K562 (cell line): Measurements from ENCODE around the gene ATP13A2. TPM values are rescaled to one million over a fixed set of nuclear protein-coding genes. Genes with fewer than 3 reads are reported as not detected.
A peak's percentile ranks its signal among the peaks of the same experiment; 100 is the strongest.

Source experiments
- ATAC-seq: fragments of 200-7000 bp; cut with Tn5 transposase; 3 replicates; pipeline ENCODE4 v1.9.1; 2020; ENCODE audit warnings: moderate library complexity
- BruUV-seq: library from RNA; stranded (reverse); fragments of 400-500 nt; replicated peaks from 2 replicates; lab custom pipeline; 2021; lab: Mats Ljungman, UMichigan
- CTCF ChIA-PET: fragments of 300-600 bp; formaldehyde crosslinking; extraction: SDS; loops from one replicate; lab custom pipeline; 2021; ENCODE audit warnings: low intra/inter-chr PET ratio; lab: Yijun Ruan, JAX
- POLR2A ChIA-PET: fragments of 300-600, 350-650 bp; sonication (Branson Sonifier 250); formaldehyde crosslinking; extraction: SDS; loops from one replicate; lab custom pipeline; 2021; ENCODE audit warnings: antibody characterized with exemption, inconsistent platforms; lab: Yijun Ruan, JAX
- DNase-seq, 4 experiments: peaks; one replicate each; pipeline versions ENCODE4 v3.0.0 to v3.0.0-alpha.2; 2011 to 2018; ENCODE audit warnings: low spot score in 3 of 4, mixed read lengths in 3 of 4; ENCODE audit errors: extremely low read depth in 1 of 4
- FAIRE-seq: peaks from 2 replicates; lab custom pipeline; 2011; peaks lifted over from hg19 to GRCh38; lab: Jason Lieb, UNC
- H2AFZ ChIP-seq: 2 replicates; pipeline ENCODE4 v1.6.0; 2011; ENCODE audit warnings: low read depth, low read length, control low read depth, inconsistent platforms
- H3K27ac ChIP-seq: fragments of 200-600 bp; 3 replicates; pipeline ENCODE4 v1.8.0; 2011; ENCODE audit warnings: low read depth, mild to moderate bottlenecking, control low read depth, inconsistent platforms, low read length, moderate library complexity, mixed read lengths; ENCODE audit errors: extremely low read depth
- H3K27me3 ChIP-seq, 2 experiments: fragments of 300-600 bp in 1 of 2; 2 replicates in 1 of 2; 3 replicates in 1 of 2; pipeline versions ENCODE4 v1.6.0 to v1.8.0; 2011; ENCODE audit warnings: inconsistent platforms in 2 of 2, low read length in 2 of 2, mild to moderate bottlenecking in 1 of 2, mixed read lengths in 1 of 2, moderate library complexity in 1 of 2; ENCODE audit not compliant: control insufficient read depth in 2 of 2, insufficient read depth in 2 of 2
- H3K36me3 ChIP-seq: fragments of 300-600 bp; 3 replicates; pipeline ENCODE4 v1.8.0; 2011; ENCODE audit warnings: mild to moderate bottlenecking, low read length, inconsistent platforms; ENCODE audit not compliant: control insufficient read depth, insufficient read depth
- H3K4me1 ChIP-seq, 2 experiments: fragments of 200-600 bp in 1 of 2; replicated peaks in 1 of 2; 2 replicates in 1 of 2; 3 replicates in 1 of 2; pipeline versions ENCODE4 v1.5.1 to v1.8.0; 2011; ENCODE audit warnings: inconsistent platforms in 2 of 2, low read length in 2 of 2, mild to moderate bottlenecking in 1 of 2, mixed read lengths in 1 of 2, moderate library complexity in 1 of 2; ENCODE audit not compliant: control insufficient read depth in 2 of 2, insufficient read depth in 2 of 2
- H3K4me2 ChIP-seq: 2 replicates; pipeline ENCODE4 v1.6.1; 2011; ENCODE audit warnings: low read length, control low read depth, inconsistent platforms, mixed read lengths; ENCODE audit not compliant: insufficient read depth
- H3K4me3 ChIP-seq: fragments of 200-600 bp; sonication (generic), shearing (Covaris generic); 2 replicates; pipeline ENCODE4 v1.5.1; 2016; ENCODE audit warnings: control low read depth, inconsistent platforms
- H3K79me2 ChIP-seq: fragments of 200-600 bp; 3 replicates; pipeline ENCODE4 v1.8.0; 2011; ENCODE audit warnings: low read length, inconsistent platforms; ENCODE audit not compliant: control insufficient read depth, insufficient read depth
- H3K9ac ChIP-seq, 2 experiments: 2 replicates each; pipeline versions ENCODE4 v1.6.0 to v1.6.1; 2011; ENCODE audit warnings: low read depth in 2 of 2, low read length in 2 of 2, control low read depth in 1 of 2, inconsistent platforms in 1 of 2, mild to moderate bottlenecking in 1 of 2, mixed read lengths in 1 of 2; ENCODE audit not compliant: insufficient read depth in 1 of 2
- H3K9me1 ChIP-seq: one replicate; pipeline ENCODE4 v1.6.0; 2011; ENCODE audit warnings: inconsistent platforms, mild to moderate bottlenecking, low read length, moderate library complexity; ENCODE audit not compliant: control insufficient read depth, insufficient read depth
- H3K9me3 ChIP-seq: replicated peaks from 2 replicates; pipeline ENCODE4 v1.5.1; 2011; ENCODE audit warnings: low read depth, low read length, inconsistent platforms; ENCODE audit not compliant: control insufficient read depth, insufficient read depth
- H4K20me1 ChIP-seq: replicated peaks from 2 replicates; pipeline ENCODE4 v1.6.1; 2011; ENCODE audit warnings: low read length, inconsistent platforms, mixed read lengths; ENCODE audit not compliant: control insufficient read depth, insufficient read depth
- ARHGAP35 ChIP-seq: fragments of 450-650 bp; IDR thresholded peaks from 2 replicates; pipeline ENCODE4 v1.6.1; 2018; ENCODE audit not compliant: partially characterized antibody
- BRCA1 ChIP-seq, 2 experiments: fragments of 450-650 bp in 1 of 2; sonication (generic) in 1 of 2; formaldehyde crosslinking in 1 of 2; IDR thresholded peaks; 2 replicates each; pipeline versions ENCODE4 v1.5.0 to v1.6.1; 2017 to 2020; ENCODE audit warnings: mild to moderate bottlenecking in 1 of 2, missing genetic modification reagents in 1 of 2
- ELK1 ChIP-seq: sonication (generic); formaldehyde crosslinking; IDR thresholded peaks from 2 replicates; pipeline ENCODE4 v1.8.1; 2022; ENCODE audit warnings: missing genetic modification reagents
- ETS1 ChIP-seq: conservative IDR thresholded peaks from 2 replicates; pipeline ENCODE4 v1.6.1; 2011; ENCODE audit warnings: low read depth, mild to moderate bottlenecking, low read length; ENCODE audit not compliant: control insufficient read depth
- TARDBP ChIP-seq: fragments of 450-650 bp; IDR thresholded peaks from 2 replicates; pipeline ENCODE4 v1.6.1; 2016
- TFE3 ChIP-seq: fragments of 450-650 bp; formaldehyde crosslinking; IDR thresholded peaks from 2 replicates; pipeline ENCODE4 v1.4.0; 2020; ENCODE audit warnings: mild to moderate bottlenecking, mixed read lengths
- ZBTB9 ChIP-seq: fragments of 450-650 bp; formaldehyde crosslinking; IDR thresholded peaks from 2 replicates; pipeline ENCODE4 v1.4.0; 2020; ENCODE audit warnings: mild to moderate bottlenecking, moderate library complexity
- ZFX ChIP-seq: sonication (generic); formaldehyde crosslinking; IDR thresholded peaks from 2 replicates; pipeline ENCODE4 v1.8.0; 2022; ENCODE audit warnings: mild to moderate bottlenecking, missing genetic modification reagents, moderate library complexity
- ZNF184 ChIP-seq: sonication (generic); formaldehyde crosslinking; IDR thresholded peaks from 2 replicates; pipeline ENCODE4 v1.5.0; 2020; ENCODE audit warnings: missing genetic modification reagents
- WGBS: fragments of 100-300 bp; shearing (Covaris generic); methylation state at CpG from one replicate; pipeline ENCODE4 v1.1.6; 2016; ENCODE audit warnings: low coverage, mixed read lengths; ENCODE audit not compliant: insufficient coverage; ENCODE audit errors: missing lambda C conversion rate; 5-methylcytosine and 5-hydroxymethylcytosine counted together
- in situ Hi-C: fragments of 300-500 bp; cut with MboI; formaldehyde crosslinking; loops from 4 replicates; pipeline ENCODE4 v1.15.0; 2018; ENCODE audit warnings: inconsistent platforms, mixed read lengths
- intact Hi-C: fragments of 100-400 bp; cut with micrococcal nuclease; formaldehyde crosslinking; loops from 2 replicates; pipeline ENCODE4 v1.14.2; 2022
- polyA plus RNA-seq, 8 experiments: library from polyadenylated mRNA; depleted of rRNA in 4 of 8; stranded (reverse) in 5 of 8; unstranded in 3 of 8; fragments of >200 nt; fragmentation: Nextera tagmentation in 2 of 8; fragmentation: Illumina TruSeq in 1 of 8; extraction: Ambion mirVana in 2 of 8; extraction: Trizol in 1 of 8; gene quantifications; 2 replicates each; pipeline versions ENCODE4 v1.2.1 to v1.2.3, GENCODE V29; 2011 to 2014; ENCODE audit warnings: inconsistent platforms in 1 of 8, missing spikeins in 1 of 8
- total RNA-seq, 7 experiments: library from RNA; depleted of rRNA in 6 of 7; stranded (reverse); fragments of >200 nt in 6 of 7; fragmentation: Illumina TruSeq in 2 of 7; extraction: Trizol in 2 of 7; gene quantifications; 2 replicates each; pipeline versions ENCODE4 v1.2.1 to v1.2.3, GENCODE V29; 2011 to 2021; ENCODE audit warnings: low replicate concordance in 1 of 7

ATP13A2 gene
- total and polyA plus RNA-seq, 9 of the 15 experiments (the other 6 are each of a cell fraction or from before 2014, with no cell fraction given): 0.36 to 56.3 (median 16.3) TPM

- Histone ChIP-seq H2AFZ (no peak overlapping the region), H3K79me2 (no peaks in the 10 kb centered on the region), H3K9me1 (no peaks in the 10 kb centered on the region), H3K9me3 (no peaks in the 10 kb centered on the region), H3K4me1 (no peaks in the 10 kb centered on the region), H3K4me3 (no peak overlapping the region), H3K27ac (no peak overlapping the region), H3K9ac (no peak overlapping the region), H4K20me1 (no peaks in the 10 kb centered on the region), H3K4me2 (no peak overlapping the region), H3K36me3 (peaks cover 97% of the 10 kb centered on the region), H3K27me3 (no peaks in the 10 kb centered on the region)
- in situ Hi-C loops (no loop called here), intact Hi-C loops (no loop called here)
- CTCF ChIA-PET: no interaction called here
- no peak for FAIRE-seq
- ATAC-seq: no peak
- no TSS peak for BruUV-seq
- POLR2A ChIA-PET: interaction anchor here (0.6 to 3.3 kb wide), 5 partner anchors 10 to 509 kb away, joined by 3 to 16 read pairs (median 4); no protein-coding TSS in a partner anchor
- TF ChIP-seq ARHGAP35: no peak
- peak; percentile 73 for TF ChIP-seq TFE3 (CRISPR knock-in tag)
- no peak for TF ChIP-seq TARDBP
- WGBS: 58% methylated on average over 4 of the region's 4 CpGs
- no peak for DNase-seq
These were observed 11.4 kb upstream of the ATP13A2 start for GRCh38 chr1:17023102-17023501.

- Histone ChIP-seq H4K20me1 (no peaks in the 10 kb centered on the region), H3K4me3 (no peak overlapping the region), H3K27ac (no peak overlapping the region), H3K9me3 (no peaks in the 10 kb centered on the region), H3K4me1 (no peaks in the 10 kb centered on the region), H3K9me1 (no peaks in the 10 kb centered on the region), H2AFZ (no peak overlapping the region), H3K79me2 (no peaks in the 10 kb centered on the region), H3K9ac (no peak overlapping the region), H3K4me2 (no peak overlapping the region), H3K36me3 (peaks cover 90% of the 10 kb centered on the region), H3K27me3 (no peaks in the 10 kb centered on the region)
- BruUV-seq: no TSS peak
- ChIA-PET CTCF (no interaction called here), POLR2A (interaction anchor here (0.8 to 3.3 kb wide), 3 partner anchors 9 to 20 kb away, joined by 3 to 16 read pairs (median 3); no protein-coding TSS in a partner anchor)
- DNase-seq: no peak
- 97% methylated on average over 10 of the region's 10 CpGs for WGBS
- in situ Hi-C loops (no loop called here), intact Hi-C loops (no loop called here)
- no peak for FAIRE-seq
- ATAC-seq: no peak
- TF ChIP-seq ZNF184 (CRISPR knock-in tag) (no peak), ETS1 (no peak), ELK1 (no peak), ZFX (no peak), BRCA1 (IDR thresholded peaks at IDR 0.05) (no peak), BRCA1 (CRISPR knock-in tag; IDR thresholded peaks at IDR 0.05) (no peak), ZBTB9 (no peak)
These were observed 10.2 kb upstream of the ATP13A2 start for GRCh38 chr1:17021896-17022295.
